Body of pancreas (tissue), 4 donors: ENCODE measurements around the gene SRPK1.

Experiments
- POLR2A ChIP-seq, 3 donors: fragments of 450-650 bp; IDR thresholded peaks; one replicate each; pipeline ENCODE4 v1.6.1; 2016; ENCODE audit warnings: antibody characterized with exemption in 3 of 3, mild to moderate bottlenecking in 2 of 3
- TF ChIP-seq, protein P1 (sequence below), 7 experiments: fragments of 450-650 bp in 4 of 7; fragments of 200-600 bp in 3 of 7; sonication (generic) in 3 of 7; IDR thresholded peaks; one replicate each; pipeline ENCODE4 v1.5.1; 2016 to 2019; ENCODE audit warnings: antibody characterized with exemption in 7 of 7

DNA sequence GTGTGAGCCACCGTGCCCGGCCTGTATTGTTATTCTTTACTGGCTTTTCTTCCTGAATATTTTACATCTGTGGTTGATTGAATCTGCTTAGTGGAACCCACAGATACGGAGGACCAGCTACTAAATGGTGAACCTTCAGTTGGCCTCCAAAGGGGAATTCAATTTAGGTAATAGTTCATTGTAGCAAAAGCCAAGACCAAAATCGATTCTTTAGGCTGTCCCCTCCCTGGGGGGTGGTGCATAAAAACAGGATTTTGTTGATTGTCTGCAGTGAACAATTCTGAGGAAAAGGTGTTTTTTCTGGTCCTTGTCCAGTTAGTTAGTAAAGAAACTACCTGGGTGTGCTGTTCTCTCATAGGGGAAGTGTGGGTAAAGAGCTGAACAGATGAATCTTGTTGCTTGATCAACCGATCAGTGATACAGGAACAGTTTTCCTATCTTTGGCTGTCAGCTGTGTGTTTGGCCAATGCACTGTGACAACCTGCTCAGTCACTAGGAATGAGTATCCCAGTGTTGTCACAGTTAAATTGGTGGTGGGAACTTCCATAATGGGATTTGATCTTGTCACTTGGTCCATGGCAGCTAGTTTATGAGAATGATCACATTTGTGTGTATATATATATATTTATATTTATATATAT, 96.2 kb downstream of the SRPK1 start:
- TF ChIP-seq, protein P1, sequence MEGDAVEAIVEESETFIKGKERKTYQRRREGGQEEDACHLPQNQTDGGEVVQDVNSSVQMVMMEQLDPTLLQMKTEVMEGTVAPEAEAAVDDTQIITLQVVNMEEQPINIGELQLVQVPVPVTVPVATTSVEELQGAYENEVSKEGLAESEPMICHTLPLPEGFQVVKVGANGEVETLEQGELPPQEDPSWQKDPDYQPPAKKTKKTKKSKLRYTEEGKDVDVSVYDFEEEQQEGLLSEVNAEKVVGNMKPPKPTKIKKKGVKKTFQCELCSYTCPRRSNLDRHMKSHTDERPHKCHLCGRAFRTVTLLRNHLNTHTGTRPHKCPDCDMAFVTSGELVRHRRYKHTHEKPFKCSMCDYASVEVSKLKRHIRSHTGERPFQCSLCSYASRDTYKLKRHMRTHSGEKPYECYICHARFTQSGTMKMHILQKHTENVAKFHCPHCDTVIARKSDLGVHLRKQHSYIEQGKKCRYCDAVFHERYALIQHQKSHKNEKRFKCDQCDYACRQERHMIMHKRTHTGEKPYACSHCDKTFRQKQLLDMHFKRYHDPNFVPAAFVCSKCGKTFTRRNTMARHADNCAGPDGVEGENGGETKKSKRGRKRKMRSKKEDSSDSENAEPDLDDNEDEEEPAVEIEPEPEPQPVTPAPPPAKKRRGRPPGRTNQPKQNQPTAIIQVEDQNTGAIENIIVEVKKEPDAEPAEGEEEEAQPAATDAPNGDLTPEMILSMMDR (IDR thresholded peaks at IDR 0.05) = no peak
- no peak for TF ChIP-seq POLR2A (IDR thresholded peaks at IDR 0.05)
